Fibroblast of lung (primary cell): ENCODE results near the gene CLDN18. TPM values are rescaled to one million over a fixed set of nuclear protein-coding genes. Genes with fewer than 3 reads are reported as not detected.

ENCODE experiments used
- DNase-seq, 2 donors: peaks; one replicate each; pipeline versions ENCODE4 v3.0.0 to v3.0.0-alpha.2; 2010; ENCODE audit warnings: low read depth in 2 of 2
- H2AFZ ChIP-seq: 2 replicates; pipeline ENCODE4 v1.5.1; 2012; ENCODE audit warnings: low read length, control low read depth, inconsistent platforms
- H3K27ac ChIP-seq: 2 replicates; pipeline ENCODE4 v1.5.1; 2011; ENCODE audit warnings: low read length, control low read depth; ENCODE audit not compliant: insufficient read depth
- H3K27me3 ChIP-seq: 2 replicates; pipeline ENCODE4 v1.5.1; 2011; ENCODE audit warnings: mild to moderate bottlenecking, low read length; ENCODE audit not compliant: control insufficient read depth, insufficient read depth
- H3K36me3 ChIP-seq: 2 replicates; pipeline ENCODE4 v1.5.1; 2011; ENCODE audit warnings: low read length; ENCODE audit not compliant: control insufficient read depth, insufficient read depth
- H3K4me1 ChIP-seq: 2 replicates; pipeline ENCODE4 v1.5.1; 2011; ENCODE audit warnings: low read length; ENCODE audit not compliant: control insufficient read depth, insufficient read depth; ENCODE audit errors: extremely low read depth
- H3K4me2 ChIP-seq: 2 replicates; pipeline ENCODE4 v1.5.1; 2011; ENCODE audit warnings: low read length, control low read depth; ENCODE audit not compliant: insufficient read depth; ENCODE audit errors: extremely low read depth
- H3K4me3 ChIP-seq, 4 experiments: fragments of 200-600 bp in 1 of 4; sonication (generic) in 1 of 4; replicated peaks in 1 of 4; 2 replicates each; pipeline ENCODE4 v1.5.1; 2011 to 2016; ENCODE audit warnings: low read length in 4 of 4, low read depth in 3 of 4, mild to moderate bottlenecking in 3 of 4, control low read depth in 2 of 4, inconsistent platforms in 1 of 4, mixed read lengths in 1 of 4; ENCODE audit not compliant: insufficient read depth in 1 of 4; ENCODE audit errors: control extremely low read depth in 1 of 4
- H3K79me2 ChIP-seq: 2 replicates; pipeline ENCODE4 v1.5.1; 2012; ENCODE audit warnings: mild to moderate bottlenecking, low read length, inconsistent platforms; ENCODE audit not compliant: control insufficient read depth, insufficient read depth
- H3K9ac ChIP-seq: 2 replicates; pipeline ENCODE4 v1.5.1; 2011; ENCODE audit warnings: mild to moderate bottlenecking, low read length, control low read depth; ENCODE audit not compliant: insufficient read depth
- H3K9me3 ChIP-seq: 2 replicates; pipeline ENCODE4 v1.5.1; 2012; ENCODE audit warnings: low read depth, low read length; ENCODE audit not compliant: control insufficient read depth, insufficient read depth
- H4K20me1 ChIP-seq: 2 replicates; pipeline ENCODE4 v1.5.1; 2011; ENCODE audit warnings: low read length; ENCODE audit not compliant: control insufficient read depth, insufficient read depth; ENCODE audit errors: extremely low read depth
- EZH2 ChIP-seq: IDR thresholded peaks from 2 replicates; pipeline ENCODE4 v1.5.1; 2012; ENCODE audit warnings: low read length, control low read depth, mild to moderate bottlenecking; ENCODE audit errors: missing control alignments
- polyA plus RNA-seq, 2 donors: library from polyadenylated mRNA; depleted of rRNA in 1 of 2; stranded (reverse) in 1 of 2; unstranded in 1 of 2; fragments of >200 nt; gene quantifications; 2 replicates each; pipeline ENCODE4 v1.2.1, GENCODE V29; 2011 to 2012; ENCODE audit warnings: missing spikeins in 1 of 2
- total RNA-seq: library from RNA; depleted of rRNA; stranded (reverse); fragments of >200 nt; gene quantifications from 2 replicates; pipeline ENCODE4 v1.2.1, GENCODE V29; 2014
- TF ChIP-seq, protein P1 (sequence below), 2 donors: IDR thresholded peaks in 1 of 2; conservative IDR thresholded peaks in 1 of 2; 1 replicate in 1 of 2; 2 replicates in 1 of 2; pipeline ENCODE4 v1.5.1; 2011 to 2012; ENCODE audit warnings: low read length in 2 of 2, control low read depth in 1 of 2, inconsistent platforms in 1 of 2, low read depth in 1 of 2, mild to moderate bottlenecking in 1 of 2

CLDN18 gene
- total and polyA plus RNA-seq, 2 donors (not counting 1 experiment from before 2014, with no cell fraction given): not detected

DNA sequence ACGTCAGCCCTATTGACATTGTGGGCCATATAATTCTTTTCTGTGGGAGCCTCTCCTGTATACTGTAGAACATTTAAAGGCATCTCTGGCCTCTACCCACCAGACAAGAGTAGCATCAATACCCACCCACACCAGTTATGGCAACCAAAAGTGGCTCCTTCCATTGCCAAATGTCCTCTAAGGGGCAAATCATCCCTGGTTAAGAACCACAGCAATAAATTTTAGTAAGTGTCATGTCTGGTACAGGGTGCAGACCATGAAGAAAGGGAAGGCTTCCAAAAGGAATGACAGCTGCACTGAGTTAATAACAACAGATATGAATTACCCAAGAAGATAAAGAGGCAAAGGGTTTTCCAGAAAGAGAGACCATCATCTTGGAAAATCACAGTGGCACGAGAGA is 6.9 kb upstream of the CLDN18 start:
- H3K4me1 ChIP-seq: no peaks in the 10 kb centered on the region
- no peaks in the 10 kb centered on the region for H3K27me3 ChIP-seq
- no peak overlapping the region for H3K9ac ChIP-seq
- H3K4me2 ChIP-seq: no peak overlapping the region
- no peak overlapping the region for H3K4me3 ChIP-seq
- H4K20me1 ChIP-seq: no peaks in the 10 kb centered on the region
- no peak for DNase-seq
- TF ChIP-seq EZH2: no peak
- TF ChIP-seq, protein P1, sequence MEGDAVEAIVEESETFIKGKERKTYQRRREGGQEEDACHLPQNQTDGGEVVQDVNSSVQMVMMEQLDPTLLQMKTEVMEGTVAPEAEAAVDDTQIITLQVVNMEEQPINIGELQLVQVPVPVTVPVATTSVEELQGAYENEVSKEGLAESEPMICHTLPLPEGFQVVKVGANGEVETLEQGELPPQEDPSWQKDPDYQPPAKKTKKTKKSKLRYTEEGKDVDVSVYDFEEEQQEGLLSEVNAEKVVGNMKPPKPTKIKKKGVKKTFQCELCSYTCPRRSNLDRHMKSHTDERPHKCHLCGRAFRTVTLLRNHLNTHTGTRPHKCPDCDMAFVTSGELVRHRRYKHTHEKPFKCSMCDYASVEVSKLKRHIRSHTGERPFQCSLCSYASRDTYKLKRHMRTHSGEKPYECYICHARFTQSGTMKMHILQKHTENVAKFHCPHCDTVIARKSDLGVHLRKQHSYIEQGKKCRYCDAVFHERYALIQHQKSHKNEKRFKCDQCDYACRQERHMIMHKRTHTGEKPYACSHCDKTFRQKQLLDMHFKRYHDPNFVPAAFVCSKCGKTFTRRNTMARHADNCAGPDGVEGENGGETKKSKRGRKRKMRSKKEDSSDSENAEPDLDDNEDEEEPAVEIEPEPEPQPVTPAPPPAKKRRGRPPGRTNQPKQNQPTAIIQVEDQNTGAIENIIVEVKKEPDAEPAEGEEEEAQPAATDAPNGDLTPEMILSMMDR (conservative IDR thresholded peaks at IDR 0.05 in 1 of 2, IDR thresholded peaks at IDR 0.05 in 1 of 2; ENCODE audit: low read depth in 1 of 2, low read length in 2 of 2): no peak
- no peak overlapping the region for H2AFZ ChIP-seq
- no peaks in the 10 kb centered on the region for H3K9me3 ChIP-seq
- H3K79me2 ChIP-seq: no peaks in the 10 kb centered on the region
- H3K36me3 ChIP-seq: no peaks in the 10 kb centered on the region
- no peak overlapping the region for H3K27ac ChIP-seq

DNA sequence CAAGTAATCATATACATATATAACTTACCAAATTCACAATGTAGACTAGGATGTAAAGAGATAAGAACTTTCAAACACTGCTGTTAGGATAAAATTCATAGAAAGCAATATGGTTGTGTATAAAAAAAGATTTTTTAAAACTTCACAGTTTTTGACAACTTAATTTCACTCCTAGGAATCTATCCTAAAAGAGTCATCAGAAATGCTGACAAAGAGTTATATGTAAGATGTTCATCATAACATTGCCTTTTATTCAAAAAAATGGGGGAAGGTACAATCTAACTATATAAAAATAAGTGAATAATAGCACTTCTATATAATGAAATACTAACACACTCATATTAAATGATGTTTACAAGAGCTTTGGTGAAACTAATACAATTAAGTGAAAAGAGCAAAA is 4.3 kb upstream of the CLDN18 start:
- no peak overlapping the region for H3K4me3 ChIP-seq
- H4K20me1 ChIP-seq: no peaks in the 10 kb centered on the region
- H3K4me1 ChIP-seq: no peaks in the 10 kb centered on the region
- no peak overlapping the region for H3K4me2 ChIP-seq
- no peak overlapping the region for H2AFZ ChIP-seq
- no peak for TF ChIP-seq EZH2
- TF ChIP-seq, protein P1 (conservative IDR thresholded peaks at IDR 0.05 in 1 of 2, IDR thresholded peaks at IDR 0.05 in 1 of 2; ENCODE audit: low read depth in 1 of 2, low read length in 2 of 2): no peak
- DNase-seq: no peak
- no peaks in the 10 kb centered on the region for H3K36me3 ChIP-seq
- no peak overlapping the region for H3K27ac ChIP-seq
- H3K9me3 ChIP-seq: no peaks in the 10 kb centered on the region
- no peaks in the 10 kb centered on the region for H3K79me2 ChIP-seq
- no peak overlapping the region for H3K9ac ChIP-seq
- no peaks in the 10 kb centered on the region for H3K27me3 ChIP-seq

DNA sequence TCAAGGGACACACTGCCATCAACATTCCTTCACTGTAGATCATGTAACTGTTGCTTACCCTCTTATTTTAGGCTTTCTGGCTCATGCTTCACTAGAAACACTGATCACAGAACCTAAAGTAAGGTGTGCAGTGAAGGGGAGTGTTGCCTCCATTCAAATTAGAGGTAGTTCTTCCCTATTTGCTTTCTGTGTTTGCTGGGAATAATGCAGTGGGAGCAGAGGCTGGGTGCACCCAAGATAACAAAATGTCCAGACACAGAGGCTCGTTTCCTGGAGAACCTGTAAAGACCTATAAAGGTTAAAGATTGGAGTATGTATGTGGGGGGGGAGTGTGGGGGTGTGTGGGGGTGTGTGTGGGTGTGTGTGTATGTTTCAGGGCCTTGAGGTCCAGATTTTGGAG is 2.1 kb upstream of the CLDN18 start:
- Histone ChIP-seq H3K4me2 (no peak overlapping the region), H3K27me3 (no peaks in the 10 kb centered on the region), H3K36me3 (no peaks in the 10 kb centered on the region), H2AFZ (no peak overlapping the region), H3K27ac (no peak overlapping the region), H3K9ac (no peak overlapping the region), H4K20me1 (no peaks in the 10 kb centered on the region), H3K9me3 (no peaks in the 10 kb centered on the region), H3K4me3 (no peak overlapping the region), H3K4me1 (no peaks in the 10 kb centered on the region), H3K79me2 (no peaks in the 10 kb centered on the region)
- no peak for DNase-seq
- no peak for TF ChIP-seq EZH2
- TF ChIP-seq, protein P1 (conservative IDR thresholded peaks at IDR 0.05 in 1 of 2, IDR thresholded peaks at IDR 0.05 in 1 of 2; ENCODE audit: low read depth in 1 of 2, low read length in 2 of 2): no peak
